Measurements from ENCODE around the gene KRT33A. TPM values are rescaled to one million over a fixed set of nuclear protein-coding genes. Genes with fewer than 3 reads are reported as not detected.

Gene KRT33A
- total and polyA plus RNA-seq, 3 donors from 2014 or later, result 0.50 to 3.1 (median 2.3) TPM

DNA sequence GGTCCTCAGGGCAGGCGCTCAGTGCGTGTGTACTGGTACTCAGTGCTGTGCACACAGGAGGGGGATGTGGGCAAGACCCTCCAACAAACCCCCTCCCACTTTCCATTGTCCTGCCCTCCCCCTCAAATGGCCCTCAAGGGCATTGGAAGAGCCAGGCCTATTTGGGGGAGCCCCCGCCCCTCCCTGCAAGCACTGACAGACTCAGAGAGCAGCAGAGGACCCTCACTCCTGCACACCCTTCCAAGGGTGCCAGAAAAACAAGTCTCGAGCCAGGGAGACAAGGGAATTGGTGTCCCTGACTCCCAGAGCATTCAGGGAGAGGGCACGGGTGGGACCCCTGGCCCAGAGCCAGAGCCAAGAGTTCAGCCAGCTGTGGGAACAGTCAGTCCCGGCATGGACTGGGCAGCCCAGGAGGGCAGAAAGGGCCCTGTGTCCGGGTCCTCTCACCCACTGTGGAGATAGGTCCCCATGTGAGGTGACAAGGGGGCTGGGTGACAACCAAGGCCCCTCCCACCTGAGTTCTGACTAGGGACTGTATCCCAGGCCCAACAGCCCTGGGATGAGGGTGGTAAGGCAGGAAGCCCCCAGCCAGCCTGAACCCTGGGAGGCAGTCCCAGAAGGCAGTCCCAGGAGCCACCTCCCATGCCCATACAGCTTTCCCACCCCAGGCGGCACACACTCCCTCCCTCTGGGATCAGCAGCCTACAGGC, 23.1 kb downstream of the KRT33A start:
- no peak for DNase-seq
- Histone ChIP-seq H3K4me1 (no peaks in the 10 kb centered on the region), H3K27me3 (no peaks in the 10 kb centered on the region), H3K36me3 (ENCODE audit: low read depth, missing control alignments) (no peaks in the 10 kb centered on the region), H3K27ac (no peak overlapping the region), H3K9me3 (no peaks in the 10 kb centered on the region), H3K4me3 (no peak overlapping the region)
- WGBS, 2 donors, result 61 to 78% methylated on average over 5 to 8 of the region's 8 CpGs
- intact Hi-C loops (cut with DNase I; ENCODE audit: low total_unique reads), result loop anchor here (10.0 kb wide), 1 partner anchor 423 kb away; no protein-coding TSS in a partner anchor
- no peak for TF ChIP-seq POLR2A (IDR thresholded peaks at IDR 0.05)
- TF ChIP-seq, protein P1, sequence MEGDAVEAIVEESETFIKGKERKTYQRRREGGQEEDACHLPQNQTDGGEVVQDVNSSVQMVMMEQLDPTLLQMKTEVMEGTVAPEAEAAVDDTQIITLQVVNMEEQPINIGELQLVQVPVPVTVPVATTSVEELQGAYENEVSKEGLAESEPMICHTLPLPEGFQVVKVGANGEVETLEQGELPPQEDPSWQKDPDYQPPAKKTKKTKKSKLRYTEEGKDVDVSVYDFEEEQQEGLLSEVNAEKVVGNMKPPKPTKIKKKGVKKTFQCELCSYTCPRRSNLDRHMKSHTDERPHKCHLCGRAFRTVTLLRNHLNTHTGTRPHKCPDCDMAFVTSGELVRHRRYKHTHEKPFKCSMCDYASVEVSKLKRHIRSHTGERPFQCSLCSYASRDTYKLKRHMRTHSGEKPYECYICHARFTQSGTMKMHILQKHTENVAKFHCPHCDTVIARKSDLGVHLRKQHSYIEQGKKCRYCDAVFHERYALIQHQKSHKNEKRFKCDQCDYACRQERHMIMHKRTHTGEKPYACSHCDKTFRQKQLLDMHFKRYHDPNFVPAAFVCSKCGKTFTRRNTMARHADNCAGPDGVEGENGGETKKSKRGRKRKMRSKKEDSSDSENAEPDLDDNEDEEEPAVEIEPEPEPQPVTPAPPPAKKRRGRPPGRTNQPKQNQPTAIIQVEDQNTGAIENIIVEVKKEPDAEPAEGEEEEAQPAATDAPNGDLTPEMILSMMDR (IDR thresholded peaks at IDR 0.05), result no peak

DNA sequence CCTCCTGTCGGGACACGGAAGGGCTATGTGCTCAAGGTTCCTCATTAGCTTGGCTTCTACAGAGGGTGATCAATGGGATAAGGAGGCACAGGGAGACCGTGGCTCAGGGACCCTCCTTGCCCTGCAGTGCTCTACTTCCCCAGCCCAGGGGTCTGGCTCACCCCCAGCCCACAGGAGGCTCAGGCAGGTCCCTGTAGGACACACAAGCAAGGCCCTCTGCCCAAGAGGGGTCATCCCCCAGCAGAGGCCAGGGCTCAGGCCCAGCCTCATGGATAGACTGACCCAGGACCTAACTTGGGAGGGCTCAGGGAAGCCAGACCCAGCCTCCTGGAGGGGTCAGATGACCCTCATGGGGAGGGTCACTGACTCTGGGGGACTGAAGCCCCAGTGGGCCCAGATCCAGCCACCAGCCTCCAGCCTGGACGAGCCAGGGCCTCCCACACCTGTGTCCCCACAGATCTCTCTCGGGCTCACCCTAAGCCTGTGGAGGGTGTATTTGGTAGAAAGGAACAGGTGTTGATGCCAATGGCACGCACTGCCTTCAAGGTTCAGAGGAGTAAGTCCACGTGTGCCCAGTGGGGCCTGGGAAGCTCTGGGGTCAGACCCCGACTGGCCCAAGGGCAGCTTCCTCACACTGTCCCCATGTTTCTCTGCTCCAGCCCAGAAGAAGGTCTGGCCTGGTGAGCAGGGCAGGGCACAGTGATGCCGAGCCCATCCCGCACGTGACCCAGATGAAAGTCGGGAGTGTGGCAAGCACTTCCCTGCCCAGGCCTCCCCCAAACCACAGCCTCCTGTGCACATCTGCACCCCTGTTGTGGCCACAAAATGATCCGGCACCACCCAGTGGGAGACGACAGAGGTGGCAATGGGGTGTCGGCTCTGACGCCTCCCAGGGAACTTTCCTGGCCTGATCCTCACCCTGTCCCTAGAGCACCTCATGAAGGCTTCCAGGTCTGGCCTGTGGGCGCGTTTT, 24.2 kb downstream of the KRT33A start:
- Histone ChIP-seq H3K4me1 (no peaks in the 10 kb centered on the region), H3K9me3 (no peaks in the 10 kb centered on the region), H3K27ac (no peak overlapping the region), H3K27me3 (no peaks in the 10 kb centered on the region), H3K36me3 (ENCODE audit: low read depth, missing control alignments) (no peaks in the 10 kb centered on the region), H3K4me3 (no peak overlapping the region)
- 85 to 91% methylated on average over 10 to 18 of the region's 18 CpGs for WGBS, 2 donors
- TF ChIP-seq, protein P1 (IDR thresholded peaks at IDR 0.05), result no peak
- TF ChIP-seq POLR2A (IDR thresholded peaks at IDR 0.05), result no peak
- no peak for DNase-seq
- intact Hi-C loops (cut with DNase I; ENCODE audit: low total_unique reads), result loop anchor here (10.0 kb wide), 1 partner anchor 422 kb away; no protein-coding TSS in a partner anchor

DNA sequence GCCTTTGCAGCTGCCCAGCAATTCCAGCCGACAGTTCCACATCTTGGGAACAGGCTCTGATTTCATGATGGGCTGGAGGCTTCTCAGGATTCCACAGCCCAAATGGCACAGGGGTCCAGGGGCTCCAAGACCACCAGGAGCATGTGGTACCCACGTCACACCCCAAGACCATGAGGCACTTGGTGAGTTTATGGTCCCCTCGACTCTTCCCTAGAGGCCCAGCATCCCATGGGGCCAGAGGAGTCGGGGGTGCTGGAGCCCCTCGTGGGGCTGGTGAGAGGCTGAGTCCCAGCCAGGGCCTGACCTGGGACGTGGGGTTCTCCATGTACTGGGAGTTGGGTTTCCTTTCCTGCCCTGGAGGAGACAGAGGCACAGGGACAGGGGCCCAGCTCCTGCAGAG, 25.0 kb downstream of the KRT33A start:
- Histone ChIP-seq H3K4me1 (no peaks in the 10 kb centered on the region), H3K27ac (no peak overlapping the region), H3K9me3 (no peaks in the 10 kb centered on the region), H3K4me3 (no peak overlapping the region), H3K27me3 (no peaks in the 10 kb centered on the region), H3K36me3 (ENCODE audit: low read depth, missing control alignments) (no peaks in the 10 kb centered on the region)
- no peak for DNase-seq
- intact Hi-C loops (cut with DNase I; ENCODE audit: low total_unique reads), result loop anchor here (10.0 kb wide), 1 partner anchor 421 kb away; no protein-coding TSS in a partner anchor
- 95 to 100% methylated on average over 1 to 6 of the region's 6 CpGs for WGBS, 2 donors
- TF ChIP-seq, protein P1 (IDR thresholded peaks at IDR 0.05), result no peak
- TF ChIP-seq POLR2A (IDR thresholded peaks at IDR 0.05), result no peak

DNA sequence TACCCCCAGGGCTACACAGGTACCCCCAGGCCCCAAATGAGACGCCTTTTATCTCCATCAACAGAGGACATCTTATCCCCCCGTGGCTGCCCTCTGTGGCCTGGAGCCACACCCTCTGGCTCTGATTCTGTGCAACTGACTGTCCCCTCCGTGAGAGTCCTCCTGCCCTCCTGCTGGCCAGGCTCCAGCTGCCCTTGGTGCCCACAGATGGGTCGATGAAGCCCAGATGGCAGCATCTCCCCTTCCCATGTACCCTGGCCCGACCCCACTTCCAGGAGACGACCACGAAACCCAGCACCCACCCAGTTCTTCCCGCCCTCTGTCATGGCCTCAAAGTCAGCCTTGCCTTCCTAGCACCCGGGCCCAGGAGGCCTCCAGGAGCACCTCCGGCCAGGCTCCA, 25.5 kb downstream of the KRT33A start:
- TF ChIP-seq, protein P1 (IDR thresholded peaks at IDR 0.05), result no peak
- TF ChIP-seq POLR2A (IDR thresholded peaks at IDR 0.05), result no peak
- Histone ChIP-seq H3K4me1 (no peaks in the 10 kb centered on the region), H3K27ac (no peak overlapping the region), H3K27me3 (no peaks in the 10 kb centered on the region), H3K9me3 (no peaks in the 10 kb centered on the region), H3K36me3 (ENCODE audit: low read depth, missing control alignments) (no peaks in the 10 kb centered on the region), H3K4me3 (no peak overlapping the region)
- DNase-seq, result no peak
- WGBS, 2 donors, result 89 to 93% methylated on average over 3 to 10 of the region's 10 CpGs
- intact Hi-C loops (cut with DNase I; ENCODE audit: low total_unique reads), result loop anchor here (10.0 kb wide), 1 partner anchor 420 kb away; no protein-coding TSS in a partner anchor
